Measurements from ENCODE around the gene CCSER1.
A peak's percentile ranks its signal among the peaks of the same experiment; 100 is the strongest.
"Not testable (repeated sequence)": the region's sequence is repeated elsewhere in the genome, so short reads cannot be mapped to it uniquely, and the experiment has no call there.

Gene CCSER1

GRCh38 chr4:91228659-91229058 lies 1101.5 kb downstream of the CCSER1 start:
- no peak for DNase-seq

- no peak for DNase-seq
These were observed 1106.0 kb downstream of the CCSER1 start for GRCh38 chr4:91233164-91233563.

- no peak for DNase-seq
These were observed 1115.9 kb downstream of the CCSER1 start for GRCh38 chr4:91243132-91243531.

GRCh38 chr4:91256043-91256442 lies 1128.8 kb downstream of the CCSER1 start:
- no peak for DNase-seq

- DNase-seq = no peak
These were observed 1129.6 kb downstream of the CCSER1 start for GRCh38 chr4:91256751-91257150.

GRCh38 chr4:91257721-91258120 lies 1130.5 kb downstream of the CCSER1 start:
- DNase-seq = no peak

- DNase-seq = no peak
These were observed 1131.1 kb downstream of the CCSER1 start for GRCh38 chr4:91258326-91258725.

- no peak for DNase-seq
These were observed 1140.3 kb downstream of the CCSER1 start for GRCh38 chr4:91267543-91267942.

GRCh38 chr4:91268481-91268880 lies 1141.3 kb downstream of the CCSER1 start:
- DNase-seq = not testable (repeated sequence)

- no peak for DNase-seq
These were observed 1141.7 kb downstream of the CCSER1 start for GRCh38 chr4:91268913-91269312.

GRCh38 chr4:91279899-91280298 lies 1152.7 kb downstream of the CCSER1 start:
- no peak for DNase-seq

- no peak for DNase-seq
These were observed 1153.5 kb downstream of the CCSER1 start for GRCh38 chr4:91280551-91281290.

- no peak for DNase-seq
These were observed 1155.0 kb downstream of the CCSER1 start for GRCh38 chr4:91282217-91282616.

GRCh38 chr4:91283726-91284230 lies 1156.6 kb downstream of the CCSER1 start:
- DNase-seq = no peak

GRCh38 chr4:91284480-91284879 lies 1157.3 kb downstream of the CCSER1 start:
- DNase-seq = no peak

- DNase-seq = no peak
These were observed 1158.3 kb downstream of the CCSER1 start for GRCh38 chr4:91285487-91285886.

GRCh38 chr4:91288702-91289311 lies 1161.6 kb downstream of the CCSER1 start:
- DNase-seq = no peak

- DNase-seq = peak; percentile 19
These were observed 1171.0 kb downstream of the CCSER1 start for GRCh38 chr4:91298156-91298700.

- no peak for DNase-seq
These were observed 1171.6 kb downstream of the CCSER1 start for GRCh38 chr4:91298824-91299223.

- no peak for DNase-seq
These were observed 1174.9 kb downstream of the CCSER1 start for GRCh38 chr4:91302120-91302519.

GRCh38 chr4:91304292-91304691 lies 1177.1 kb downstream of the CCSER1 start:
- no peak for DNase-seq

- DNase-seq = no peak
These were observed 1190.2 kb downstream of the CCSER1 start for GRCh38 chr4:91317434-91317833.

- no peak for DNase-seq
These were observed 1192.5 kb downstream of the CCSER1 start for GRCh38 chr4:91319556-91320268.
